Measurements from ENCODE around the gene UPF2.

Gene UPF2

DNA sequence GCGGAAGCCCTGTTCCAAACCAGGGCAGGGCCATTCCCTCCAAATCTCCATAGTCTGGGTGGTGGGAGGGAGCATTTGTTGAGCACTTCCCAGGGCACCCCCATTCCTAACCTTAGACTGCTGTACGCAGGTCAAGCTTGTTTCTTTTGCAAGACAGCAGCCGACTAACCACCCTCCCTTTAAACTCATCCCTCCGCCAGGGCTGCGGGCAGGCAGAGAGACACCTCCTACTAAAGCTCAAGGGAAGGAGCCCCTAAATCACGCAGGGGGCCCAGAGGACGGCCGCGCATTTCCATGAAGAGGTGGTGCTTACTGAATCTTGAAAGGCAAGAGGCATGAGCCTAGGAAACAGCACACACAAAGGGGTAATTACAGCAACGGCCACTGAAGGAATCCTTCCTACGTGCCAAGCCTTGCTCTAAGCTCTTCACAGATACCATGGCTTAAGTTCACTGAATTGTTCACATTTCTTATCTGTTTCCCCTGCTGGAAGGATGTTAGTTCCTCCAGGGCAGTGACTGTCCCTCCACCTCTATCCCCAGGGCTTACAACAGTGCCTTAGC lies 129.4 kb downstream of the UPF2 start:
- no peak for TF ChIP-seq TAF1 (IDR thresholded peaks at IDR 0.05; ENCODE audit: borderline replicate concordance, insufficient read depth, low read length)
- no peak for TF ChIP-seq FOXP2 (optimal IDR thresholded peaks at IDR 0.05; ENCODE audit: borderline replicate concordance, extremely low read depth, extremely low read length, insufficient read depth)
- no peak for TF ChIP-seq SIN3A (IDR thresholded peaks at IDR 0.05; ENCODE audit: borderline replicate concordance, insufficient read depth, low read length)
- TF ChIP-seq, protein P1, sequence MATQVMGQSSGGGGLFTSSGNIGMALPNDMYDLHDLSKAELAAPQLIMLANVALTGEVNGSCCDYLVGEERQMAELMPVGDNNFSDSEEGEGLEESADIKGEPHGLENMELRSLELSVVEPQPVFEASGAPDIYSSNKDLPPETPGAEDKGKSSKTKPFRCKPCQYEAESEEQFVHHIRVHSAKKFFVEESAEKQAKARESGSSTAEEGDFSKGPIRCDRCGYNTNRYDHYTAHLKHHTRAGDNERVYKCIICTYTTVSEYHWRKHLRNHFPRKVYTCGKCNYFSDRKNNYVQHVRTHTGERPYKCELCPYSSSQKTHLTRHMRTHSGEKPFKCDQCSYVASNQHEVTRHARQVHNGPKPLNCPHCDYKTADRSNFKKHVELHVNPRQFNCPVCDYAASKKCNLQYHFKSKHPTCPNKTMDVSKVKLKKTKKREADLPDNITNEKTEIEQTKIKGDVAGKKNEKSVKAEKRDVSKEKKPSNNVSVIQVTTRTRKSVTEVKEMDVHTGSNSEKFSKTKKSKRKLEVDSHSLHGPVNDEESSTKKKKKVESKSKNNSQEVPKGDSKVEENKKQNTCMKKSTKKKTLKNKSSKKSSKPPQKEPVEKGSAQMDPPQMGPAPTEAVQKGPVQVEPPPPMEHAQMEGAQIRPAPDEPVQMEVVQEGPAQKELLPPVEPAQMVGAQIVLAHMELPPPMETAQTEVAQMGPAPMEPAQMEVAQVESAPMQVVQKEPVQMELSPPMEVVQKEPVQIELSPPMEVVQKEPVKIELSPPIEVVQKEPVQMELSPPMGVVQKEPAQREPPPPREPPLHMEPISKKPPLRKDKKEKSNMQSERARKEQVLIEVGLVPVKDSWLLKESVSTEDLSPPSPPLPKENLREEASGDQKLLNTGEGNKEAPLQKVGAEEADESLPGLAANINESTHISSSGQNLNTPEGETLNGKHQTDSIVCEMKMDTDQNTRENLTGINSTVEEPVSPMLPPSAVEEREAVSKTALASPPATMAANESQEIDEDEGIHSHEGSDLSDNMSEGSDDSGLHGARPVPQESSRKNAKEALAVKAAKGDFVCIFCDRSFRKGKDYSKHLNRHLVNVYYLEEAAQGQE (IDR thresholded peaks at IDR 0.05; ENCODE audit: insufficient read depth in 1 of 2, low read depth in 2 of 2, low read length in 2 of 2), result no peak
- TF ChIP-seq POLR2AphosphoS5 (IDR thresholded peaks at IDR 0.05; ENCODE audit: low read depth, low read length), result no peak

- TF ChIP-seq SIN3A (IDR thresholded peaks at IDR 0.05; ENCODE audit: borderline replicate concordance, insufficient read depth, low read length), result no peak
Observed at GRCh38 chr10:11910102-11910501, 132.5 kb downstream of the UPF2 start.

- TF ChIP-seq, protein P1 (IDR thresholded peaks at IDR 0.05; ENCODE audit: insufficient read depth in 1 of 2, low read depth in 2 of 2, low read length in 2 of 2), result no peak
- no peak for TF ChIP-seq SIN3A (IDR thresholded peaks at IDR 0.05; ENCODE audit: borderline replicate concordance, insufficient read depth, low read length)
- TF ChIP-seq POLR2AphosphoS5 (IDR thresholded peaks at IDR 0.05; ENCODE audit: low read depth, low read length), result no peak
Observed at GRCh38 chr10:11909618-11910017, 133.0 kb downstream of the UPF2 start.

DNA sequence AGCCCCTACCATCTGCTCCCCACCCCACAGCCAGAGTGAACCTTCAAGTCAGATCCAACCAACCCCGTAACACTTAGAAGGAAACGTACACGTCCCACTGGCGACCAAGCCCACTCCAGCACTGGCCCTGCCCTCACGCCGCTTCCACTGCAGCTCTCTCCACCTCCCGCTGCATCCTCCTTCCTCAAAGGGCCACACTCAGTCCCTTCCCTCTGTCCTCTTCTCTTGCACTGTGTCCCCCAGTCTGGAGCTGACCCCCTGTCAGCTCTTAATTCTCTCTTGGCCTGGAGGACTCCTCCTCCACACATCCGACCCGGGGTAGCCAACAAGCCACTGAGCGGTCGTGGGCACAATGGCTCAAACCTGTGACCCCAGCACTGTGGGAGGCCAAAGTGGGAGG lies 133.6 kb downstream of the UPF2 start:
- no peak for TF ChIP-seq TAF1 (IDR thresholded peaks at IDR 0.05; ENCODE audit: borderline replicate concordance, insufficient read depth, low read length)
- no peak for TF ChIP-seq SIN3A (IDR thresholded peaks at IDR 0.05; ENCODE audit: borderline replicate concordance, insufficient read depth, low read length)
- no peak for TF ChIP-seq FOXP2 (optimal IDR thresholded peaks at IDR 0.05; ENCODE audit: borderline replicate concordance, extremely low read depth, extremely low read length, insufficient read depth)
- no peak for TF ChIP-seq POLR2AphosphoS5 (IDR thresholded peaks at IDR 0.05; ENCODE audit: low read depth, low read length)
- TF ChIP-seq, protein P1 (IDR thresholded peaks at IDR 0.05; ENCODE audit: insufficient read depth in 1 of 2, low read depth in 2 of 2, low read length in 2 of 2), result no peak

- TF ChIP-seq FOXP2 (optimal IDR thresholded peaks at IDR 0.05; ENCODE audit: borderline replicate concordance, extremely low read depth, extremely low read length, insufficient read depth) (no peak), TAF1 (IDR thresholded peaks at IDR 0.05; ENCODE audit: borderline replicate concordance, insufficient read depth, low read length) (no peak), SIN3A (IDR thresholded peaks at IDR 0.05; ENCODE audit: borderline replicate concordance, insufficient read depth, low read length) (no peak), POLR2AphosphoS5 (IDR thresholded peaks at IDR 0.05; ENCODE audit: low read depth, low read length) (no peak)
- TF ChIP-seq, protein P1 (IDR thresholded peaks at IDR 0.05; ENCODE audit: insufficient read depth in 1 of 2, low read depth in 2 of 2, low read length in 2 of 2), result no peak
Observed at GRCh38 chr10:11908536-11908935, 134.1 kb downstream of the UPF2 start.
